ENCODE measurements around the gene INHA. TPM values are rescaled to one million over a fixed set of nuclear protein-coding genes. Genes with fewer than 3 reads are reported as not detected.
A peak's percentile ranks its signal among the peaks of the same experiment; 100 is the strongest.

Gene INHA
- total RNA-seq, 2 donors from 2014 or later, result 0.23 TPM; not detected in 1

GRCh38 chr2:219565130-219566080, 6.7 kb upstream of the INHA start:
- ATAC-seq (no peak), DNase-seq (ENCODE audit: low spot score in 2 of 2) (no peak)
- Mint-ChIP-seq H3K9me3 (no peaks in the 10 kb centered on the region), H3K36me3 (no peaks in the 10 kb centered on the region), H3K27ac (no peak overlapping the region)

- H3K36me3 Mint-ChIP-seq, result no peaks in the 10 kb centered on the region
- H3K27ac Mint-ChIP-seq, result no peak overlapping the region
- DNase-seq (ENCODE audit: low spot score in 2 of 2) (no peak), ATAC-seq (no peak)
- no peaks in the 10 kb centered on the region for H3K9me3 Mint-ChIP-seq
Observed at GRCh38 chr2:219566640-219567039, 5.5 kb upstream of the INHA start.

DNA sequence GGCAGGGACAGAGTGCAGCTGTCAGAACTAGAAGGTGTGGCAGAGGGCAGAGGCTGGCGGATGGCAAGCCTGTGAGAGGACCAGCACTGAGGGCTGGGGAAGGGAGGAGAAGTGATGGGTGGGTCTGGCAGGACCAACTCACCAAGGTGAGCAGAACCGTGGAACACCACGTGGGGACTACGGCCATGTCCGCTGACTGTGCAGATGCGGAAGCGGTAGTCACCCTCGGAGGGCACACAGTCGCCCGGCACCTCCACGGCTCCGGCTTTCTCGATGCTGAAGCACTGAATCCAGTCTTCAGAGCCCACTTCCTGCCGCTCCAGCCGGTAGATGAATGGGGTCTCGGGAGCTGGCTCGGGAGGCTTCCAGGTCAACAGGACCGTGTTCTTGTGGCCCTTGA, 5.0 kb upstream of the INHA start:
- Mint-ChIP-seq H3K36me3 (no peaks in the 10 kb centered on the region), H3K27ac (no peak overlapping the region), H3K9me3 (no peaks in the 10 kb centered on the region)
- ATAC-seq (no peak), DNase-seq (ENCODE audit: low spot score in 2 of 2) (no peak)

- H3K27ac Mint-ChIP-seq, result no peak overlapping the region
- ATAC-seq (no peak), DNase-seq (ENCODE audit: low spot score in 2 of 2) (no peak)
- no peaks in the 10 kb centered on the region for H3K9me3 Mint-ChIP-seq
- no peaks in the 10 kb centered on the region for H3K36me3 Mint-ChIP-seq
Observed at GRCh38 chr2:219567791-219568361, 4.2 kb upstream of the INHA start.

DNA sequence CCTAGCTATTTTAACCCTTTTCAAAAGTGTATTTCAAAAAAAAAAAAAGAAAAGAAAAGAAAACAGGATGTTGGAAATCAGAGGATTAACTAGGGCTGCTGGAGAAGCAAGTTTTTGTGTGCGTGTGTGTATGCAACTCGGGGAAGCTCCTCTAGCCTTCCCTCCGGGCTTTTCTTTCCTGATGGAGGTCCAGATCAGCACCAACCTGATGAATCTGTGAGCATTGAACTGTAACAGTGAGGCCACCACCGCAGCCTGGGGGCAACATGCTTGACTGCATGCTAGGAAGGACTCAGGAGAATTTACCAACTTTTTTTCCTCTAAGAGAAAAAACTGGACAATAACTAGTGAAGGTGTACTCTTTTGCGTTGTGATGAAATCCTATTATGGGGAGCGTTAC, 3.1 kb upstream of the INHA start:
- Mint-ChIP-seq H3K9me3 (no peaks in the 10 kb centered on the region), H3K36me3 (no peaks in the 10 kb centered on the region), H3K27ac (no peak overlapping the region)
- no peak for ATAC-seq
- DNase-seq (ENCODE audit: low spot score in 2 of 2), result no peak

GRCh38 chr2:219569635-219570034, 2.5 kb upstream of the INHA start:
- H3K9me3 Mint-ChIP-seq, result no peaks in the 10 kb centered on the region
- no peak for ATAC-seq

DNA sequence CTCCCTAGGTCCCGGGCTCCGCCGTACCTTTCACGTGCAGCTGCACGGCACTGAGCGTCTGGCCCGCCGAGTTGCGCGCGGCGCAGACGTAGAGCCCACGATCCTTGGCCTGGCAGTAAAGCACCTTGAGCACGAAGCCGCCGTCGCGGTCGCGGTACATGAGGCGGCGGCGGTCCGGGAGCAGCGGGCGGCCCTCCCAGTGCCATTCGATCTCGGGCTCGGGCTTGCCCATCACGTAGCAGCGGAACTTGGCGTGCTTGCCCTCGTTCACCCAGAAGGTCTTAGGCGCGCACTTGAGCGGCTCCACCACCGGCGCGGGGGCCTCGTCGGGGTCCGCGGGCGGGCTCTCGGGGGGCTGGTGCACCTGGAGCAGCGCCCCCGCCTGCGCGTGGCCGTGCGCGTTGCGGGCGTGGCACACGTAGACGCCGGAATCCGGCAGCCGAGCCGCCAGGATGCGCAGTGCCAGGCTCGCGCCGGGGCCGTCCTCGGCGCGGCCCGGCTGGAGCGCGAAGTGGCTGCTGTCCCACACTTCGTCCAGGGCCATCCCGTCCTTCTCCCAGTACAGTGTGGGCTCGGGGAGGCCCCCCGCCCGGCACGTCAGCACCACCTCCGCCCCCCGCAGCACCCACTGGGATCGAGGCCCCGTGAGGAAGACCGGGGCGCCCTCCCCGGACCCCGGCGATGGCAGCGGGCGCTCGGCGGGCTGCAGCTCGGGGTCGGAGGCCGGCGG, 1.8 kb upstream of the INHA start:
- no peak overlapping the region for H3K27ac Mint-ChIP-seq
- H3K9me3 Mint-ChIP-seq, result no peaks in the 10 kb centered on the region
- no peaks in the 10 kb centered on the region for H3K36me3 Mint-ChIP-seq
- DNase-seq (ENCODE audit: low spot score in 2 of 2) (peak in 1 of 2 donors; percentile 29), ATAC-seq (peak; percentile 46 to 74)

More at GRCh38 chr2:219569635-219570034, 2.5 kb upstream of the INHA start:
- Mint-ChIP-seq H3K27ac (no peak overlapping the region), H3K36me3 (no peaks in the 10 kb centered on the region)
- no peak for DNase-seq (ENCODE audit: low spot score in 2 of 2)

GRCh38 chr2:219570924-219571310, 1.2 kb upstream of the INHA start:
- peak; percentile 28 to 33 for ATAC-seq
- H3K27ac Mint-ChIP-seq, result no peak overlapping the region
- H3K36me3 Mint-ChIP-seq, result no peaks in the 10 kb centered on the region
- H3K9me3 Mint-ChIP-seq, result no peaks in the 10 kb centered on the region
- no peak for DNase-seq (ENCODE audit: low spot score in 2 of 2)

- no peaks in the 10 kb centered on the region for H3K9me3 Mint-ChIP-seq
- DNase-seq (ENCODE audit: low spot score in 2 of 2) (no peak), ATAC-seq (peak; percentile 21 to 36)
- no peaks in the 10 kb centered on the region for H3K36me3 Mint-ChIP-seq
- no peak within 1 kb of the TSS for H3K27ac Mint-ChIP-seq
Observed at GRCh38 chr2:219571311-219572236, 536 bp upstream of the INHA start, which contains the start of gene OBSL1. TSS of gene OBSL1 (minus strand) at chr2:219571539. CDS start at chr2:219571232, 307 bp downstream.

GRCh38 chr2:219573166-219573565, 1.1 kb downstream of the INHA start:
- ATAC-seq (no peak), DNase-seq (ENCODE audit: low spot score in 2 of 2) (no peak)
- H3K27ac Mint-ChIP-seq, result no peak overlapping the region
- no peaks in the 10 kb centered on the region for H3K36me3 Mint-ChIP-seq
- no peaks in the 10 kb centered on the region for H3K9me3 Mint-ChIP-seq

GRCh38 chr2:219574484-219575311, 2.6 kb downstream of the INHA start:
- no peak overlapping the region for H3K27ac Mint-ChIP-seq
- no peaks in the 10 kb centered on the region for H3K36me3 Mint-ChIP-seq
- ATAC-seq (no peak), DNase-seq (ENCODE audit: low spot score in 2 of 2) (no peak)
- no peaks in the 10 kb centered on the region for H3K9me3 Mint-ChIP-seq

- Mint-ChIP-seq H3K9me3 (no peaks in the 10 kb centered on the region), H3K36me3 (no peaks in the 10 kb centered on the region), H3K27ac (no peak overlapping the region)
- DNase-seq (ENCODE audit: low spot score in 2 of 2) (no peak), ATAC-seq (no peak)
Observed at GRCh38 chr2:219575566-219576504, 3.7 kb downstream of the INHA start.

GRCh38 chr2:219576505-219577388, 4.6 kb downstream of the INHA start:
- no peaks in the 10 kb centered on the region for H3K36me3 Mint-ChIP-seq
- no peak overlapping the region for H3K27ac Mint-ChIP-seq
- no peak for ATAC-seq
- no peak for DNase-seq (ENCODE audit: low spot score in 2 of 2)
- H3K9me3 Mint-ChIP-seq, result no peaks in the 10 kb centered on the region

Measured in activated naive CD4-positive, alpha-beta T cell treated with anti-CD3 and anti-CD28 coated beads, Interleukin-2, amount 50 U/mL, for 72 hours (primary cell).